Measurements from ENCODE around the gene JARID2.
"Not testable (repeated sequence)": the region's sequence is repeated elsewhere in the genome, so short reads cannot be mapped to it uniquely, and the experiment has no call there.

JARID2 gene

DNA sequence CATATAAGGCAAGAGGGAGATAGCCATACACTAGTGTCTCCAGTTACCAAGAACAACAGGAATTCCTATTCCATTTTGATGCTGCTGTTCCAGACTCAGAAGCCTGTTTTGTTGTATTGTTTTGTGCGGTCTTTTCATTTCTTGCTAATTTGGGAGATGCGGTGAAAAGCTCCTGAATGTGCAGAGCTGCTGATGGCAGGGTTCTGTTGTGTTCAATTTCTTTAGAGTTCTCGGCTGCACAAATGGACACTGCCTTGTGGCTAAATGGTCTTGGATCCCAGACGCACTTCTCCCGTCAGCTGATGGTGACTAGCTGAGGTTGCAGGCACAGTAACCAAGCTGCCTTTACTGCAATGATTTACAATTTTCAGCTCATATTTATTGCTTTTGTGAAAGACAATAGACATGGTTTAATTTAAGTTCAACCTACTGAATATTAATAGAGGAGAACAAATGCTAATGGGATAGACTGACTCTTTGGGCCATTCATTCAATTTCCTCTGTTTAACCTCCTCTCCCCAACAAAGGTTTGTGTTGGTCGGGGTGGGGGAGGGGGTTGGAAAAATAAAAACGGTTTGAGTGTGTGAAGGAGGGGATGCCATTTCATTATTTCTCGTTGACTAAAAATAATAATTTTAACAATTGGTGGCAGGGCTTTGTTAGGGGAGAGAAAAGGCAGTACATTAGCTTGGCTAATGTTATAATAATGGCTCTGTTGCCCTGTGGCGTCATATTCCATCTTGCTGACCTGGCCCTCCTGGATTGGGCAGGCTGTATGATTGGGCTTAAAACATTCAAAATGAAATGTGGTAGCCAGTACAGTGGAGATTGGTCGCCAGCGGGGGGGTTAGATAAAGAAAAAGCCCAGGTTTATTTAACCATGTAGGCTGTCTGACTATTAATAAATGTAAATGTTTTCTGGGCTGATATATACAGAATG is 159.5 kb downstream of the JARID2 start:
- no peak for DNase-seq

DNA sequence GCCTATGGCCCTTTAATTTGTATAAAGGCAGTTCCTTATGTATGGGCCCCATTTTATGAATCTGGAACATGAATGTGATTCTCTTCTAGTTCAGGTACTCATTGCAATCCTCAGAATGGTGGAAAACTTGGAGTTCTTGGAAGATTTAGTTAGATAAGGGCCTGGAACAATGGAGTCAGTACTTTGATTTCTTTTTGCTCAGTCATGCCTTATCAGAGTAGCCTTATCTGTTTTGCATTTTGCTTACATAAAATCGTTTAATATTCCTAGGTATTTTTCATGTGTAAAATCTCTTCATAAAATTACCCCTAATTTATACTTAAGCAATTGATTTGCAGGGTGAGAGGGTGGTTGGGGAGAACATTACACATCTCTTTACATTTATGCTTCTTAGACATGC is 160.6 kb downstream of the JARID2 start:
- no peak for DNase-seq

DNA sequence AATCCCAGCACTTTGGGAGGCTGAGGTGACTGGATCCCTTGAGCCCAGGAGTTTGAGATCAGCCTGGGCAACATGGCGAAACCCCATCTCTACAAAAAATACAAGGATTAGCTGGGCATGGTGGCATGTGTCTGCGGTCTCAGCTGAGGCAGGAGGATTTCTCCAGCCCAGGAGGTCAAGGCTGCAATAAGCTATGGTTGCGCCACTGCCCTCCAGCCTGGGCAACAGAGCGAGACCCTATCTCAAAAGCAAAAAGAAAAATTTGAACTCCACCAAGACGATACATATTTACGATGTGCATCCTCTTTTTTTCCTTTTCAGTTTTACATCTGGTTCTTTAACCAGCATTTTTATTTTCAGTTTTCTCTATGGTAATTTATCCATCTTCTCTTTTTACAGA is 162.1 kb downstream of the JARID2 start:
- no peak for DNase-seq

DNA sequence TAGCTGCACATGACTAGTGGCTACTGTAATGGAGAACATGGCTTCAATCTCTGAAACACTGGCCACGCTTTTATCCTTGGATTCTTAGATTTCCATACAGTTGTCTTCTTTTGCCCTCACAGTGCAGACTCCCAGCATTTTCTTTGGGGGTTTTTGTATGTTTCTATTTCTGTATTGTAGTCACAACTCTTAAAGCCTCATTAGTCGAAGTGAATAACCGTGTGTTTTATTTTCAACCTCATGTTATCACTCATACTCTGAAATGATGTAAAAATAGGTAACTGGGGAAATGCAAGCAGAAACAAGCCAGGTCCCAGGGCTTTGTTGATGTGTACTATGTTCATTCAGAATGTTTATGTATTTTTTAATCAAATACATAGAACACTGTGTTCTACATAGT is 162.9 kb downstream of the JARID2 start:
- no peak for DNase-seq

DNA sequence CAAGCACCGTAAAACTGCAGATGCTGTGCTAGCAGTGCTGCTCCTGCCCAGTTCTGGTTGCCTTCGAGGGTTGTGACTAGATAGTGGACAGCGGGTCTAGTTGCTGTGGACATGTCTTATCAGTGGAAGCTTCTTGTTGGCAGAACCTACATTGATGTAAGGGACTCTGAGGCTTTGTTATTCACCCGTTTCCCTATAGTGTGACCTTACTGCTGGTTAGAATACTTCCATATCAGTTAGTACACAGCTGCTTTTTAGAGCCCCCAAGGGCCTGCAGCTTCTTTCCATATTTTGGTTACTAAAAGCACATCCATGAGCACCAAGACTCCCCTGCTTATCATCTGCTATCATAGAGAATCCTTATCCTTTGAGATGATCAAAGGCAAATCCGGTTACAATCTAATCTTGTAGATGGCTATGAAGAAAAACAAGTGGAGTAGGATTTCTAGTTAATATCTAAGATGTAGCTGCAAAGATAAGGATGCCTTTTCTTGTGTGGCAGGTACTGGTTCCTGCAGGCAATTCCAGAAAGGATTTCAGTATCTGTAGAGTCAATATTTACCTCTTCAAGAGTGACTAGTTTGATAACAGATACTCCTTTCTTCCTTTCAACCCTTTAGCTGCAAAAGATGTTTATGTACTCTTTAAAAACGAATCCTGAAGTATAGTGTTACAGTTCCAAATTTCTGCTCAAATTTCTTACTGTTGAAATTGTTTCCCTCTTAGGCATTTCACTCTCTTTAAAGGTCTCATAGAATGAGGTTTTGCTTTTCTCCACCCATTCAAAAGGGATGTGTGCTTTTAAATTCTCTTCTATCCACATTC is 163.6 kb downstream of the JARID2 start:
- DNase-seq: no peak

DNA sequence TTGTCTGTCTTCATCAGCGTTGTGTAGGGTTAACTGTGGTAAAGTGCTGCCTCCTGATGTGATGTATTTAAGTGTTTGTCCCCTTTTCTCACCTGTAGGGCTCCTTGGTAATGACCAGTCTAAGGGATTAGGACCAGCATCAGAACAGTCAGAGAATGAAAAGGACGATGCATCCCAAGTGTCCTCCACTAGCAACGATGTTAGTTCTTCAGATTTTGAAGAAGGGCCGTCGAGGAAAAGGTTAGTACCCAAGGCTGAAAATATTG is 164.2 kb downstream of the JARID2 start:
- no peak for DNase-seq

DNA sequence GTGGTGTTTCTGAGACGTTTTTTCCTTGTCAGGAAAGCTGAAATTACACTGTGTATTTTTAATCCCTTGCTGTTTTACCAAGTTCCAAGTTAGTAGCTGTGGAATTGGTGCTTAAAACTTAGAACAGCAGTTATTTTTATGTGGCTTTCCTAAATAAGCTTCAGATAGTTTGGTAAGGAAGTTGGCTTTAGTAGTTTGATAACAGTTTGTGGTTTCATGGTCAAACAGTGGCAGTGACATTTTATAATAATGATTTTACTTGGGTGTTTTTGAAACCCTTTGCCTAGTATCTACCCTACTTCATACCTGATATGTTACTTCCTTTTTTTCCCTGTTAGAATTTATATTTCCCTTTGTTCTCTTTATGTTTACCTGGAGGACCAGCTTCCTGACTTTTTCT is 164.9 kb downstream of the JARID2 start:
- DNase-seq: peak; percentile 41 to 52

DNA sequence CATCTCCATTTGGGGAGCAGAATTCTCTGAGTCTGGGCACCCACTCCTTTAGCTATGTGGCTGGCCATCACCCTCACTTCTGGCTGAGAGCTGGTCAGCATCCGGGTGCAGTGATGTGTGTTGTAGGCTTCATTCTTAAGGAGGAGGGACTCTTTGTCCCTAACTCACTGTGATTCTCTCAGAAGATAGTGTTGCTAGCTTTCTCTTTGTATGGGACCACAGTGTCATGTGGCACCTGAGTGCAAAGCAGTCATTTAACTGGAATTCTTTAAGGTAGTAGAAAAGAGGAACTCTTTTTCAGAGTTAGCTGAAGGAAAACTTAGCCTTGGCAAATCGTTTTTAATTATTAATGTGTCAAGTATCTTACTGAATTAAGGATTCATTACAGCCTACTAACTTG is 165.9 kb downstream of the JARID2 start:
- DNase-seq: no peak

DNA sequence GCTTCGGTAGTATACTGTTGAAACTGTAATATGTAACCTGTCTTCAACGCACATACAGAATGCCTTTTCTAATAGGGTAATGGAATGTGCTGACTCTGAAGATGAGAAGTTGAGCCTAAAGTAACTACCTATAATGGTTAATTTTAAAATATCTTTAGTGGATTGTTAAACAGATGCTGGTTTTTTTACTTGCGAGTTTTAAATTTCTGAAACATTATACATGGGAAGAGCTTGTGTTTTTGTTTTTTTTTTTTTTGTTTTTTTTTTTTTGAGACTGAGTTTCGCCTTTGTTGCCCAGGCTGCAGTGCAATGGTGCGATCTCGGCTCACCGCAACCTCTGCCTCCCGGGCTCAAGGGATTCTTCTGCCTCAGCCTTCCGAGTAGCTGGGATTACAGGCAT is 166.9 kb downstream of the JARID2 start:
- no peak for DNase-seq

DNA sequence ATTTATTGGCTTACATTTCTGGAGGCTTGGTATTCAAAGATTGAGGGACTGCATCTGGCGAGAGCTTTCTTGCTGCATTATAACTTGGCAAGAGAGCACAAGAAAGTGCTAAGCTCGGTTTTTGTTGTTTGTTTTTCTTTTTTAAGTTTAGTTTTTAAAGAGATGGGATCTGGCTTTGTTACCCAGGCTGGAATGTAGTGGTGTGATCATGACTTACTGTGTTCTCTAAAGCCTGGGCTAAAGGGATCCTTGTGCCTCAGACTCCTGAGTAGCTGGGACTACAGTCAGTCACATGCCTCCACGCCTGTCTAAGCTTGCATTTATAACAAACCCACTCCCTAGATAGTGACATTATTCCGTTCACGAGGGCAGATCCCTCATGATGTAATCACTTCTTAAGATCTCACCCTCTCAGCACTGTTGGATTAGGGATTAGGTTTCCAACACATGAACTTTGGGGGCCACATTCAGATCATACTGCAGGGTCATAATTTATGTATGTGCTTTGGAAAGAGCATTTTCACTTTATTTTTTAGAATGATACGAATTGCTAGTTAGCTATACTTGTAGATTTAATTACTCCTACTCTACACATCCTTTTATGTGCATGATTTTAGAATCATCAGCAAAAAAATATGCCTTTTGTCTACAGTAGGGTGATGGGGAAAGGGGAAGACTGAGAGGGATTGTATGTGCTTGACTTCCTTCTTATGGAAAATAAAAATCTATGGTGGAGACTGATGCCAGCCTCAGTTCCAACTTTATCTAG is 167.8 kb downstream of the JARID2 start:
- no peak for DNase-seq

DNA sequence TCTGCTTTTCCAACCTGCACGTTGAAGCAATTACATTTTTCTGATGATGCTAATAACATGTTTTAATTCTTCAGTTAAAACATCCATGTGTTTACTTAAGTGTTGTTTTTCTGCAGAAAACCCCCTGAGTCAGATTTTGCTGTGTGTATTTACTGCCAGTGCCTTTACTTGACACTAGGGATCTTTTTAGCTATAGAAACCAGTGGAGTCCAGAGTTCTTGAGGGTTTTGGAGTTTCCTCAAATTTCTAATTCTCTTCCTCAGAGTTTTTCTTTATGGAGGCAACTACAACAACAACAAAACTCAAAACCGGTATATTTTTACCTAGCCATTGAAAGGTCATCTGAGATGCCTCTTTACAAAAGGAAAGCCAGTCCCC is 168.4 kb downstream of the JARID2 start:
- DNase-seq: no peak

DNA sequence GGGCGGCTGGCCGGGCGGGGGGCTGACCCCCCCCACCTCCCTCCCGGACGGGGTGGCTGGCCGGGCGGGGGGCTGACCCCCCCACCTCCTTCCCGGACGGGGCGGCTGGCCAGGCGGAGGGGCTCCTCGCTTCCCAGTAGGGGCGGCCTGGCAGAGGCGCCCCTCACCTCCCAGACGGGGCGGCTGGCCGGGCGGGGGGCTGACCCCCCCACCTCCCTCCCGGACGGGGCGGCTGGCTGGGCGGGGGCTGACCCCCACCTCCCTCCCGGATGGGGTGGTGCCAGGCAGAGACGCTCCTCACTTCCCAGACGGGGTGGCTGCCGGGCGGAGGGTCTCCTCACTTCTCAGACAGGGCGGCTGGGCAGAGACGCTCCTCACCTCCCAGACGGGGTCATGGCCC is 169.8 kb downstream of the JARID2 start:
- DNase-seq: not testable (repeated sequence)

DNA sequence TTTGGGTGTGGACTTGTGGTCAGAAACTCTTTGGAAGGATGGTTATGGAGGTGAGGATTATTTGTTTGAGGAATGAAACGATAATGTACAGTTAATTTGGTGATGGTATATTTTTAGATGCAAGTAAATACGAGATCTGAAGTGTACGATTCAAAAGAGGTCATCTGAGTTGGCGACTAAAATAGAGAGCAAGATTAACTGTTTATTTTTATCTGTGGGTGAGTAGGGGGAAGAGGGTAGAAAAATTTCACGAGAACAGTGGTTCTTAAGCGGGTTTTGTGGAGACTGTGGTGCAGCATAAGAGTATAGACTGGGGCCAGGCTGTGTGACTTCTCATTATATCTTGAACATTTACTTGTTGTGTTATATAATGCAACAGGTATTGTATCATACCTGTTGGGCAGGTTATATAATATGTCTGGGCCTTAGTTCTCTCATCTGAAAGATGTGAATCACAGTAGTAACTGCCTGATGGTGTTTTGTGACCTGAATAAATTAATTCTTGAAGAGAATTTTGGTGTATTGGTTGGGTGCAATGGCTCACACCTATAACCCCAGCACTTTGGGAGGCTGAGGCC is 171.2 kb downstream of the JARID2 start:
- no peak for DNase-seq

DNA sequence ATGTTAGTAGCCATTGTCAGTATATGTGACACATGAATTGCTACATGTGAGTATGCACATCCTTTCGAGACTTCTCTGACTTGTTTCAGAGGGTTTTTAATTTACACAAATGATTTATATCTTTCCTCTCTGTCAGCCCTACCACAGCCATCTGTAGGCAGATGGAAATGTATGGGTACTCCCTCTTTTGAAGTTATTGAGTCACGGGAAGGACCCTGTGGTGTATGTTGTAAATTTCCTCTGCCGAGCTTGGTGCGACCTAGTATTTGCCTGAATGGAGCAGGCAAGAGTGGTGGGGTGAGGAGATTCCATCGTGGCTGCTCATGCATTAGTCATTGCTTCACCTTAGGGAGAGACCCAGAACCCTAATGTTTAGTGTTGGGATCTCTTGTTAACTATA is 171.9 kb downstream of the JARID2 start:
- no peak for DNase-seq

DNA sequence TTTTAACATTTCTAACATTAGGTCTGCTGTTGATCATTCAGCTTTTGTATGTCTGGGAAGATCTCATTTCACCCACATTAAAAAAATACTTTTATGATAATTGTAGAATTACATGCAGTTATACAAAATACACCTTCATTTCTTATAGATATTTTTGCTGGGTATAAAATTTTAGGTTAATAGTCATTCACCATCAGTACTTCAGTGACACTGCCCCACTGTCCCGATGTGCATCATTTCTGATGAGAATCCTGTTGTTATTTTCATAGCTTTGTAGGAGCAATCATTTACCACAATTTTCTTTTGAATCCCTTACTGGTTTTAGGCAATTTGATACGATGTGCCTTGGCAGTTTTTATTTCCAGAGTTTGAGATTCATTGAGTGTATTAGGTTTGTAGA is 173.6 kb downstream of the JARID2 start:
- DNase-seq: no peak

DNA sequence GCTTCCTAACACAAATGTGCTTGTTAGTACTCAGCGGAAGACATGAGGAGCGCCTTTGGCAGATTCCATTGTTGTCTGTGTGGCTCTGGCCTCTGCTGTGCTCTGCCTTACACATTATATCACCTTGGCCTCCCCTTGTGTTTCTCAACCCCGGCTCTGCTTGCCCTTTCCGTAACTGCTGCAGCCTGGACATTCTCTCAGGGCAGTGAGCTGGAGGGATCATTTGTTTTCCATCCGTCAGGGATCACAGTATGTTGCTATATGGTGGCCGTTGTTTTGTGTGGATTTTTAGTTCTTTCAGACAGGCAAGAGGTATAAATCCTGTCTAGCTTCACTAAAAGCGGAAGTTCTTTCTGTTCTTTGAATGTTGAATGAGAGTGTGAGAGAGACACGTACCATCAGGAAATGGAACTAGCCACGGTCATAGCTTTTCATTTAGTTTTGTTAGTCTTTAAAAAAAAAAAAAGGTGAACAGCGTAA is 175.1 kb downstream of the JARID2 start:
- DNase-seq: peak; percentile 85 to 86

DNA sequence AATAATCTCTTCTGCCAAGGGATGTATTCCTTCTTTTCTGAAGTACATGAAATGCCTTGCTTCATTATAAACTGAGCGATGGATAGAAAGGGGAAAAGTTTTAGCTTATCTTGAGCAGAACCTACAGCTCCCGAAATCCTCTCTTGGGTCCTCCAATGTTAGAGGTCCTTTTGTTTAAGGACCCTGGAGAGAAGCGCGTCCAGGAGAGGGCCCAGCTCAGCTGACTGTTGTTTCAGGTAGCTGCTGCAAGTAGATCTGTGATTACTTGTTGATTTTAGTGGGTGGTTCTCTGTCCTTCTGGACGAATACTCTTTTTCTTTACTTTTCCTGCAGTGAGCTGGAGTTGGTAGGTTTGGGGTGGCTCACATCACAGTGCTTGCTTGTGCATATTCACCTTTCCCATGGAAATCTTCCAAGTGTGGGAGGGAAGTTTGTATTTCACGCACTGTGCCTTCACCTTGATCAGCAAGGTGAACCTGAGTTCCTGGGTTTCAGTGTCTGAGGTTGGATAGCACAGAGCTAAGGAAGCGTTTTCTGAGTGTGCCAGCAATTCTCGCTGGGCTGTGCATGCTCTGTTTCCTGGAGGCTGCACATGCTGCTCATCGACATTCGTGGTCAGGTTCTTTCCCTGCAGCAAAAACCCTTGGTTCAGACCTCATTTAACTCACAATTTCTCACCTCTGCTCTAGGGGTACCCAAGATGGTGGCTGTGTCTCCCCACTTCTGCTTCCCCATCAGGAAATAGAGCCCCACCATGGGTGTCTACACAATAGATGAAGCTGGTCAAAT is 176.3 kb downstream of the JARID2 start:
- peak in 1 of 2 experiments; percentile 14 for DNase-seq

DNA sequence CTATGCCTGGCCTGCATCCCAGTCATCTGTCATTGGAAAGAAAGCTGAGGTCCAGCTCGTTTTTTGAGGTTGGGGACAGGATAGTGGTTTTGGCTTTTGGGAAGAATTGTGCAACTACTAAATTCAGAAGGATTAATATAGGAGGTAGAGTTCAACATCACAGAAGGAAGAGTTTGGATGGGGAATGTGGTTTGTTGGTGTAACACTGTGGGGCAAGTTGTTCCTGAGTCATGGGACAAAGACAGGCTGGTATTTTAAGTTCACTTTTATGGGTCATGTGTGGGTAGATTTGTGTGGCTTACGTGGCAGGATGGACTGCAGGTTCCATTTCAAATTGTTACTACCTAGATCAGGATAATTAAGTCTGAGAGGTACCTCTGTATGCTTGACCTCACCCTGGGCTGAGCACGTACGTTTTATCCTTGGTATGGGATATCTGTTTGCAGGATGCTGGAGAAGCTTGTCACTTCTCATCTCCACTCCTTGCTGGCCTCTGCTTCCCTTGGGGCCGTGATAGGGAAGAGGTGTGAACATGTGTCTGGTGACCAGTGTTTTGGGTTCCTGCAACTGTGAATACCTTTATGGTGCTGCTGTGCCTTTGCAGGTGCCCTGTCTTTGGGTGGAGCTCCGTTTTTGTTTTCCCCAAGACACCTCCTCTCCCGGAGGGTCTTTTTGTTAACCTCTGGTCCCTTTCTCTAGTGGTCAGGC is 177.6 kb downstream of the JARID2 start:
- no peak for DNase-seq

DNA sequence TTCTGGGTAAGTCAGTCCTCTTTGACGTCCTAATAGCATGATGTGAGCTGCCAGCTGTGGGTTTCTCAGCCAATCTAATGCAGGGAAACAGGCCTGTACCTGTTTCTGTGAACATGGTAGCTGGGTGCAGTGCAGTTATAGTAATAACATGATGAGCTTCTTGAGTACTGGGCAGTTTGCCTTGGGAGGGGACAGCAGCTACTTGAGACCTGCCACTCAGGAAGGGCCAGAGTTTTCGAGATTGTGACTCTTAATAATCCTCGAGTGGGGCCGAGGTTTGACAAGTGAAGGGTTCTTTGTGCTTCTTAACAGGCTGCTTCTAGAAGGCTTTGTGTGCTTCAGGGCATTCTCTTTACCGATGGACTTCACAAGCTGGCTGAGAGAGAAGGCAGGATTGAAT is 180.1 kb downstream of the JARID2 start:
- DNase-seq: no peak

DNA sequence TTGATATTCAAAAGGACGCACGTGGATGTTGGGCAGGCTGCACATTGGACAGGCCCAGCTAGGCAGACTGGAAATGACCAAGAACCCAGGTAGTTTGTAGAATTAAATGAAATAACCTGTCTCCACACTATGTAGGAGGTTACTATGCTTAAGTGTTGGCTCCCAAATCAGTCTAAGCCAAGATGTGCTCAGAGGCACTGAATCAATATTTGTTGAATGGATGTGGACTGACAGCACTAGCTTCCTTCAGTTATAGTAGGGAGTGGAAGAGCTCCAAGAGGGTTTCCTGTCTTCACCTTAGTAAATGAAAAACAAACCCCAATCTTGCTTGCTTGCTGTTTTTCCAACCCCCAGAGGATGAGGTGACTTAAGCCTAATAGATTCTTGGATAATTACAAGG is 180.5 kb downstream of the JARID2 start:
- no peak for DNase-seq

DNA sequence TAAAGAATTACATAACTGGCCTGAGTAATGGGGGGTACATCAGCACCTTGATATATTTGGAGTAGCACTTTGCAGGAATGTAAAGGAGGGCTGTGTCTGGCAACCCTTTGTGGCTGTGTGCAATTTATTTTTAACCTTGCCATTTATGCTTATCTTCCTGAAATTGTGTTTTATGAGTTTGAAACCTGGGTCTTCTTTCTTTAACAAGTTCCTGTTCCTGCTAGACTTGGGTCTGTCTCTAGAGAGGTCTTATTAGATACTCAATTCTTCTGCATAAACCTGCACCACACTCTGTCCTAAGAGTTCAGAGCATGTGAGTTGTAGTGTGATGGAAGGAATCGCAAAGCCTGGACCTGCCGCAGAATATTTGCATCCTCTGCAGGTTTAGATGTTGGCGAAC is 181.0 kb downstream of the JARID2 start:
- peak; percentile 50 to 55 for DNase-seq
